Panc1 (cell line): Measurements from ENCODE around the gene NR2F1.

Source experiments
- CTCF ChIP-seq: fragments of 450-650 bp; IDR thresholded peaks from 2 replicates; pipeline ENCODE4 v1.5.1; 2017; ENCODE audit warnings: mild to moderate bottlenecking
- TCF7L2 ChIP-seq: IDR thresholded peaks from 2 replicates; pipeline ENCODE4 v1.6.1; 2011; ENCODE audit warnings: mild to moderate bottlenecking, low read depth, low read length, inconsistent platforms

- TF ChIP-seq CTCF (no peak), TCF7L2 (no peak)
Observed at GRCh38 chr5:93591323-93591945, 8.4 kb downstream of the NR2F1 start.
